G401.6 (cell line): Measurements from ENCODE around the gene TRAF3IP3.
"Not testable (repeated sequence)": the region's sequence is repeated elsewhere in the genome, so short reads cannot be mapped to it uniquely, and the experiment has no call there.

Experiments
- FAIRE-seq: peaks from 2 replicates; lab custom pipeline; 2012; peaks lifted over from hg19 to GRCh38; lab: Jason Lieb, UNC

The TRAF3IP3 gene

GRCh38 chr1:209768354-209768774 lies 12.5 kb downstream of the TRAF3IP3 start:
- no peak for FAIRE-seq

GRCh38 chr1:209769171-209769904 lies 13.5 kb downstream of the TRAF3IP3 start:
- no peak for FAIRE-seq

GRCh38 chr1:209769971-209770370 lies 14.1 kb downstream of the TRAF3IP3 start:
- FAIRE-seq, result no peak

- no peak for FAIRE-seq
Observed at GRCh38 chr1:209770636-209771415, 15.0 kb downstream of the TRAF3IP3 start.

GRCh38 chr1:209772126-209772525 lies 16.3 kb downstream of the TRAF3IP3 start:
- FAIRE-seq, result no peak

- FAIRE-seq, result no peak
Observed at GRCh38 chr1:209774592-209774991, 18.7 kb downstream of the TRAF3IP3 start.

GRCh38 chr1:209775678-209776077 lies 19.8 kb downstream of the TRAF3IP3 start:
- FAIRE-seq, result no peak

- no peak for FAIRE-seq
Observed at GRCh38 chr1:209777587-209777986, 21.7 kb downstream of the TRAF3IP3 start.

GRCh38 chr1:209778102-209778501 lies 22.2 kb downstream of the TRAF3IP3 start:
- FAIRE-seq, result no peak

GRCh38 chr1:209780268-209780667 lies 24.4 kb downstream of the TRAF3IP3 start:
- no peak for FAIRE-seq

GRCh38 chr1:209783386-209783785 lies 27.5 kb downstream of the TRAF3IP3 start:
- no peak for FAIRE-seq

GRCh38 chr1:209784265-209785169 lies 28.7 kb downstream of the TRAF3IP3 start, which contains the start of gene C1orf74:
Gene C1orf74, minus strand, starts transcription at chr1:209784559. Its CDS starts 925 bp downstream, at chr1:209783634.
- FAIRE-seq, result peak; percentile 98

GRCh38 chr1:209785592-209785991 lies 29.7 kb downstream of the TRAF3IP3 start:
- FAIRE-seq, result no peak

- no peak for FAIRE-seq
Observed at GRCh38 chr1:209786146-209786545, 30.3 kb downstream of the TRAF3IP3 start.

- FAIRE-seq, result no peak
Observed at GRCh38 chr1:209787551-209787950, 31.7 kb downstream of the TRAF3IP3 start.

GRCh38 chr1:209789245-209789644 lies 33.4 kb downstream of the TRAF3IP3 start:
- no peak for FAIRE-seq

- no peak for FAIRE-seq
Observed at GRCh38 chr1:209790286-209791193, 34.7 kb downstream of the TRAF3IP3 start.

- FAIRE-seq, result no peak
Observed at GRCh38 chr1:209791920-209792319, 36.1 kb downstream of the TRAF3IP3 start.

- not testable (repeated sequence) for FAIRE-seq
Observed at GRCh38 chr1:209793711-209794110, 37.9 kb downstream of the TRAF3IP3 start.

- FAIRE-seq, result no peak
Observed at GRCh38 chr1:209797978-209798639, 42.3 kb downstream of the TRAF3IP3 start.
